GM12878 (cell line): ENCODE data around the gene ADAMTSL2. TPM values are rescaled to one million over a fixed set of nuclear protein-coding genes. Genes with fewer than 3 reads are reported as not detected.

Experiments
- ATAC-seq: fragments of 200-7000 bp; cut with Tn5 transposase; 3 replicates; pipeline ENCODE4 v1.9.1; 2020; ENCODE audit warnings: mild to moderate bottlenecking, moderate library complexity
- BruUV-seq: library from RNA; stranded (reverse); fragments of 400-500 nt; replicated peaks from 2 replicates; lab custom pipeline; 2021; lab: Mats Ljungman, UMichigan
- CTCF ChIA-PET: fragments of 300-600 bp; sonication (Branson Sonifier 250); formaldehyde crosslinking; extraction: SDS; loops from one replicate; lab custom pipeline; 2021; ENCODE audit warnings: inconsistent platforms; lab: Yijun Ruan, JAX
- POLR2A ChIA-PET: fragments of 350-600 bp; formaldehyde crosslinking; extraction: SDS; loops from one replicate; lab custom pipeline; 2021; ENCODE audit warnings: inconsistent platforms; lab: Charles Lee
- RAD21 ChIA-PET: fragments of 300-600 bp; sonication (Branson Sonifier 250); formaldehyde crosslinking; loops from one replicate; lab custom pipeline; 2023; ENCODE audit warnings: antibody characterized with exemption; ENCODE audit not compliant: unreplicated experiment; lab: Charles Lee
- SMC1A ChIA-PET: fragments of 300-600 bp; sonication (Branson Sonifier 250); formaldehyde crosslinking; loops from one replicate; lab custom pipeline; 2023; ENCODE audit not compliant: unreplicated experiment, uncharacterized antibody; lab: Charles Lee
- DNase-seq: peaks from one replicate; pipeline ENCODE4 v3.0.0-alpha.2; 2011; ENCODE audit warnings: low read depth, low spot score
- FAIRE-seq: peaks from 3 replicates; lab custom pipeline; 2011; peaks lifted over from hg19 to GRCh38; lab: Jason Lieb, UNC
- H2AFZ ChIP-seq: 2 replicates; pipeline ENCODE4 v1.6.0; 2011; ENCODE audit warnings: low read depth, low read length, control low read depth; ENCODE audit not compliant: control insufficient read depth
- H3K27ac ChIP-seq: 2 replicates; pipeline ENCODE4 v1.5.1; 2011; ENCODE audit warnings: control low read depth; ENCODE audit not compliant: control insufficient read depth, insufficient read depth
- H3K27me3 ChIP-seq, 2 experiments: replicated peaks in 1 of 2; 2 replicates each; pipeline versions ENCODE4 v1.6.0 to v1.6.1; 2011; ENCODE audit warnings: low read length in 1 of 2; ENCODE audit not compliant: control insufficient read depth in 2 of 2, insufficient read depth in 2 of 2
- H3K36me3 ChIP-seq, 2 experiments: 2 replicates each; pipeline ENCODE4 v1.5.1; 2011; ENCODE audit warnings: low read length in 1 of 2; ENCODE audit not compliant: control insufficient read depth in 2 of 2, insufficient read depth in 2 of 2
- H3K4me1 ChIP-seq: 2 replicates; pipeline ENCODE4 v1.6.1; 2011; ENCODE audit warnings: mild to moderate bottlenecking, low read length, moderate library complexity, mixed read lengths; ENCODE audit not compliant: control insufficient read depth, insufficient read depth
- H3K4me2 ChIP-seq: 2 replicates; pipeline ENCODE4 v1.6.0; 2011; ENCODE audit warnings: control low read depth; ENCODE audit not compliant: control insufficient read depth, insufficient read depth
- H3K4me3 ChIP-seq: fragments of 200-600 bp; sonication (generic); 2 replicates; pipeline ENCODE4 v1.5.1; 2016
- H3K79me2 ChIP-seq: 2 replicates; pipeline ENCODE4 v1.6.0; 2011; ENCODE audit warnings: low read length; ENCODE audit not compliant: control insufficient read depth, insufficient read depth
- H3K9ac ChIP-seq: 2 replicates; pipeline ENCODE4 v1.8.0; 2011; ENCODE audit warnings: low read length, control low read depth, mixed read lengths; ENCODE audit not compliant: control insufficient read depth, insufficient read depth
- H3K9me3 ChIP-seq: replicated peaks from 3 replicates; pipeline ENCODE4 v1.5.1; 2011; ENCODE audit warnings: mild to moderate bottlenecking, low read length; ENCODE audit not compliant: control insufficient read depth, insufficient read depth
- H4K20me1 ChIP-seq: 2 replicates; pipeline ENCODE4 v1.6.0; 2011; ENCODE audit not compliant: control insufficient read depth, insufficient read depth
- BCL11A ChIP-seq: IDR thresholded peaks from 2 replicates; pipeline ENCODE4 v1.6.1; 2011; ENCODE audit warnings: low read depth, low read length
- BRCA1 ChIP-seq: IDR thresholded peaks from 2 replicates; pipeline ENCODE4 v1.6.1; 2011; ENCODE audit warnings: low read depth, low read length, improper control_type of control experiment
- CBX3 ChIP-seq: fragments of 200-600 bp; sonication (generic); IDR thresholded peaks from 2 replicates; pipeline ENCODE4 v1.6.1; 2016; ENCODE audit warnings: low read depth, borderline replicate concordance
- E4F1 ChIP-seq: fragments of 450-650 bp; IDR thresholded peaks from 2 replicates; pipeline ENCODE4 v1.6.1; 2018; ENCODE audit warnings: borderline replicate concordance, mild to moderate bottlenecking; ENCODE audit not compliant: partially characterized antibody
- IKZF2 ChIP-seq, 2 experiments: fragments of 450-650 bp; IDR thresholded peaks; 2 replicates each; pipeline ENCODE4 v1.6.1; 2017; ENCODE audit warnings: mild to moderate bottlenecking in 2 of 2, moderate library complexity in 2 of 2
- IRF3 ChIP-seq: fragments of 450-650 bp; IDR thresholded peaks from 2 replicates; pipeline ENCODE4 v1.6.1; 2014; ENCODE audit warnings: mild to moderate bottlenecking
- MYB ChIP-seq: fragments of 150-350 bp; IDR thresholded peaks from 2 replicates; pipeline ENCODE4 v1.6.1; 2014; ENCODE audit warnings: mild to moderate bottlenecking, low read depth, low read length, borderline replicate concordance
- NR2F1 ChIP-seq: fragments of 450-650 bp; conservative IDR thresholded peaks from 2 replicates; pipeline ENCODE4 v1.6.1; 2017; ENCODE audit warnings: mild to moderate bottlenecking
- POLR2A ChIP-seq: IDR thresholded peaks from 2 replicates; pipeline ENCODE4 v1.6.1; 2011; ENCODE audit warnings: low read depth, mild to moderate bottlenecking, low read length
- STAT3 ChIP-seq: IDR thresholded peaks from 2 replicates; pipeline ENCODE4 v1.6.1; 2011; ENCODE audit warnings: low read depth, low read length, improper control_type of control experiment
- WGBS: methylation state at CpG from one replicate; pipeline ENCODE4 v1.1.6; 2016; ENCODE audit warnings: low lambda C conversion rate; ENCODE audit not compliant: insufficient replicate concordance, insufficient coverage; ENCODE audit errors: missing lambda C conversion rate; 5-methylcytosine and 5-hydroxymethylcytosine counted together
- in situ Hi-C: fragments of 300-500 bp; cut with MboI; formaldehyde crosslinking; loops from 9 replicates; pipeline ENCODE4 v1.14.3; 2018; ENCODE audit warnings: mixed read lengths
- intact Hi-C: fragments of 100-400 bp; cut with micrococcal nuclease; formaldehyde crosslinking; loops from one replicate; pipeline ENCODE4 v1.14.2; 2022; ENCODE audit not compliant: unreplicated experiment
- polyA plus RNA-seq, 11 experiments: library from polyadenylated mRNA; depleted of rRNA in 4 of 11; unstranded in 6 of 11; stranded (reverse) in 5 of 11; fragments of >200 nt; fragmentation: Nextera tagmentation in 4 of 11; fragmentation: Illumina TruSeq in 1 of 11; extraction: Ambion mirVana in 4 of 11; extraction: Trizol in 1 of 11; gene quantifications; 1 replicate in 1 of 11; 2 replicates in 10 of 11; pipeline versions ENCODE4 v1.2.1 to v1.2.3, GENCODE V29; 2011 to 2016; ENCODE audit warnings: inconsistent platforms in 2 of 11, missing spikeins in 2 of 11, low read depth in 1 of 11
- total RNA-seq, 4 experiments: library from RNA; depleted of rRNA in 3 of 4; stranded (reverse); fragments of >200 nt in 3 of 4; fragmentation: Illumina TruSeq in 1 of 4; extraction: Trizol in 1 of 4; gene quantifications; 2 replicates each; pipeline versions ENCODE4 v1.2.1 to v1.2.3, GENCODE V29; 2013 to 2021

Gene ADAMTSL2
- total and polyA plus RNA-seq, 10 of the 15 experiments (the other 5 are each of a cell fraction or from before 2014, with no cell fraction given) = 0.07 TPM; not detected in 9

DNA sequence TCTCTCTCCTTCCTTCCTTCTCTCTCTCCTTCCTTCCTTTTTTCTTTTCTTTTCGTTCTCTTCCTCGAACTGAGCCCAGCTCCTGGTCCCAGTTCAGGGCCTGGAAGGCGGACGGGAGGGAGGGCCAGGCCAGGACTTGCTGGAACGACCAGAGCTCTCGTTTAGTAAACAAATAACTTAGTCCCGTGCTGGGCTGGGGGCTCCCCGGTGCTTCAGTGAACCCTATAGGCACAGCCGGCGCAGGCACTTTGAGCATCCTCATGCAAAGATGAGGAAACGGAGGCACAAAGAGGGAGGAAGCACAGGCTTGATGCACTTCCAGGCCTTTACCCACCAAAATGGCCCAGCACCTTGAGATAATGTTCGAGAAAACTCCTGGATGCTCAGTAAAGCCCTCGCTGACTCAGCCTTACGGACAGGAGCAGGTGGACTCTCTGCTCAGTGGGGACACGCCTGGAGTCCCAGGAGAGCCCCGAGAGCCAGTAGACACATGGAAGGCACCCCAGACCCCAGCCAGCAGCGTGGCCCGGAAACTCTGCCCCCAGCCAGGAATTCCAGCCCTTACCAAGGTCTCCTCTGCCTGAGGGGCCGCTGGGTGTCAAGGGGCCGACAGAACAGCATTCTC lies 55.8 kb downstream of the ADAMTSL2 start:
- SMC1A ChIA-PET = no interaction called here
- FAIRE-seq = no peak
- intact Hi-C loops = no loop called here
- Histone ChIP-seq H3K27me3 (peaks cover 6 to 8% of the 10 kb centered on the region in 2 experiments; a peak in 3 of 4 replicates), H3K9me3 (no peaks in the 10 kb centered on the region; the same call in 2 of the 3 replicates), H3K4me1 (no peaks in the 10 kb centered on the region), H4K20me1 (no peaks in the 10 kb centered on the region), H3K9ac (no peak overlapping the region), H3K27ac (no peak overlapping the region), H3K4me3 (no peak overlapping the region), H3K36me3 (no peaks in the 10 kb centered on the region), H2AFZ (no peak overlapping the region), H3K79me2 (no peaks in the 10 kb centered on the region), H3K4me2 (no peak overlapping the region)
- TF ChIP-seq BRCA1 (no peak), STAT3 (no peak), POLR2A (no peak)
- RAD21 ChIA-PET = no interaction called here
- in situ Hi-C loops = no loop called here
- CTCF ChIA-PET = interaction anchor here (0.6 to 1.4 kb wide), 3 partner anchors 135 to 407 kb away, joined by 3 to 4 read pairs (median 3); no protein-coding TSS in a partner anchor
- WGBS = 34% methylated on average over 20 of the region's 20 CpGs
- ATAC-seq = no peak
- no TSS peak for BruUV-seq
- no peak for DNase-seq
- POLR2A ChIA-PET = no interaction called here

GRCh38 chr9:133591116-133591910 lies 56.8 kb downstream of the ADAMTSL2 start:
- intact Hi-C loops = no loop called here
- ChIA-PET CTCF (interaction anchor here (1.4 to 1.6 kb wide), 2 partner anchors 10 to 402 kb away, joined by 3 read pairs; no protein-coding TSS in a partner anchor), RAD21 (no interaction called here), POLR2A (no interaction called here), SMC1A (no interaction called here)
- 33% methylated on average over 17 of the region's 17 CpGs for WGBS
- H3K9me3 ChIP-seq = no peaks in the 10 kb centered on the region; the same call in 2 of the 3 replicates
- in situ Hi-C loops = no loop called here
- H3K79me2 ChIP-seq = no peaks in the 10 kb centered on the region
- H3K9ac ChIP-seq = no peak overlapping the region
- ATAC-seq (no peak), DNase-seq (no peak), FAIRE-seq (no peak)
- no peak overlapping the region for H3K4me2 ChIP-seq
- H2AFZ ChIP-seq = no peak overlapping the region
- H3K36me3 ChIP-seq = no peaks in the 10 kb centered on the region
- H3K27me3 ChIP-seq = peaks cover 0 to 3% of the 10 kb centered on the region in 2 experiments; a peak in 1 of 4 replicates
- H3K4me3 ChIP-seq = no peak overlapping the region
- H3K27ac ChIP-seq = no peak overlapping the region
- BruUV-seq = no TSS peak
- no peaks in the 10 kb centered on the region for H3K4me1 ChIP-seq
- no peaks in the 10 kb centered on the region for H4K20me1 ChIP-seq
- TF ChIP-seq NR2F1 (no peak), IRF3 (no peak), CBX3 (no peak), MYB (no peak), BCL11A (no peak), E4F1 (no peak), IKZF2 (IDR thresholded peaks at IDR 0.05) (no peak)
